GM21528 (cell line): Measurements from ENCODE around the gene FAM3A.
"Not testable (repeated sequence)": the region's sequence is repeated elsewhere in the genome, so short reads cannot be mapped to it uniquely, and the experiment has no call there.

Experiments
- ATAC-seq: cut with Tn5 transposase; IDR thresholded peaks from one replicate; pipeline ENCODE4 v1.9.1; 2021; ENCODE audit warnings: mild to moderate bottlenecking, moderate library complexity; ENCODE audit not compliant: unreplicated experiment, low FRiP score

The FAM3A gene

GRCh38 chrX:154506483-154507332, 9.3 kb downstream of the FAM3A start:
- no peak for ATAC-seq

- ATAC-seq = no peak
These were observed 10.3 kb downstream of the FAM3A start for GRCh38 chrX:154505734-154506133.

- no peak for ATAC-seq
These were observed 13.0 kb downstream of the FAM3A start for GRCh38 chrX:154502989-154503388.

- no peak for ATAC-seq
These were observed 13.9 kb downstream of the FAM3A start for GRCh38 chrX:154502098-154502497.

GRCh38 chrX:154501423-154501822, 14.6 kb downstream of the FAM3A start:
- ATAC-seq = not testable (repeated sequence)

GRCh38 chrX:154496591-154497137, 19.4 kb downstream of the FAM3A start:
- not testable (repeated sequence) for ATAC-seq

- ATAC-seq = no peak
These were observed 20.5 kb downstream of the FAM3A start for GRCh38 chrX:154495472-154495922.

GRCh38 chrX:154494715-154495114, 21.3 kb downstream of the FAM3A start:
- no peak for ATAC-seq

GRCh38 chrX:154490414-154491083, 25.5 kb downstream of the FAM3A start, which contains the start of gene SLC10A3:
Gene SLC10A3, minus strand, starts transcription at chrX:154490629. Its CDS starts 1,689 bp downstream, at chrX:154488940.
- peak; percentile 71 for ATAC-seq

- peak; percentile 29 for ATAC-seq
These were observed 26.0 kb downstream of the FAM3A start for GRCh38 chrX:154490021-154490413.

GRCh38 chrX:154489182-154489581, 26.9 kb downstream of the FAM3A start:
- no peak for ATAC-seq

GRCh38 chrX:154488336-154489075, 27.5 kb downstream of the FAM3A start:
- no peak for ATAC-seq

GRCh38 chrX:154487518-154488290, 28.3 kb downstream of the FAM3A start:
- ATAC-seq = no peak

GRCh38 chrX:154486396-154487207, 29.4 kb downstream of the FAM3A start, which contains the start of gene UBL4A:
Gene UBL4A, minus strand, starts transcription at chrX:154486615. Its CDS starts 31 bp downstream, at chrX:154486584.
- ATAC-seq = no peak

GRCh38 chrX:154486052-154486395, 30.0 kb downstream of the FAM3A start:
- no peak for ATAC-seq

- no peak for ATAC-seq
These were observed 30.6 kb downstream of the FAM3A start for GRCh38 chrX:154485150-154486051.

- ATAC-seq = no peak
These were observed 31.5 kb downstream of the FAM3A start for GRCh38 chrX:154484255-154485149.
